CD8-positive, alpha-beta memory T cell (primary cell): Measurements from ENCODE around the gene RACGAP1. TPM values are rescaled to one million over a fixed set of nuclear protein-coding genes. Genes with fewer than 3 reads are reported as not detected.

Experiments
- CTCF ChIA-PET: fragments of 350-600 bp; sonication (Branson Sonifier 250); formaldehyde crosslinking; loops from one replicate; lab custom pipeline; 2021; ENCODE audit warnings: antibody characterized with exemption; lab: Charles Lee
- POLR2A ChIA-PET: fragments of 350-600 bp; sonication (Branson Sonifier 250); formaldehyde crosslinking; loops from one replicate; lab custom pipeline; 2021; ENCODE audit warnings: antibody characterized with exemption; lab: Charles Lee
- DNase-seq, 5 donors: peaks; one replicate each; pipeline versions ENCODE4 v3.0.0 to v3.0.0-alpha.2; 2020 to 2022; ENCODE audit warnings: mixed read lengths in 1 of 5
- H3K27ac ChIP-seq: one replicate; pipeline ENCODE4 v1.7.0; 2013; ENCODE audit warnings: low read depth, mild to moderate bottlenecking, low read length, moderate library complexity
- H3K27me3 ChIP-seq: 2 replicates; pipeline ENCODE4 v1.7.0; 2013; ENCODE audit warnings: low read length, mild to moderate bottlenecking; ENCODE audit not compliant: insufficient read depth, poor library complexity, severe bottlenecking
- H3K36me3 ChIP-seq: 2 replicates; pipeline ENCODE4 v1.7.0; 2013; ENCODE audit warnings: mild to moderate bottlenecking, low read length, moderate library complexity; ENCODE audit not compliant: insufficient read depth
- H3K4me1 ChIP-seq: 2 replicates; pipeline ENCODE4 v1.7.0; 2013; ENCODE audit warnings: mild to moderate bottlenecking, low read length, moderate library complexity; ENCODE audit not compliant: insufficient read depth
- H3K4me3 ChIP-seq: 2 replicates; pipeline ENCODE4 v1.7.0; 2013; ENCODE audit warnings: mild to moderate bottlenecking, low read length
- H3K9me3 ChIP-seq: 2 replicates; pipeline ENCODE4 v1.7.0; 2013; ENCODE audit warnings: mild to moderate bottlenecking, low read length
- H3K27ac Mint-ChIP-seq, 8 donors: one replicate each; pipeline ENCODE4 v1.8.0; 2020 to 2021; ENCODE audit warnings: mixed read lengths in 8 of 8, mild to moderate bottlenecking in 6 of 8, inconsistent platforms in 3 of 8, moderate library complexity in 3 of 8
- H3K27me3 Mint-ChIP-seq, 2 donors: one replicate each; pipeline ENCODE4 v1.8.0; 2020 to 2021; ENCODE audit warnings: mixed read lengths in 2 of 2, mild to moderate bottlenecking in 1 of 2, moderate library complexity in 1 of 2
- H3K36me3 Mint-ChIP-seq, 3 donors: one replicate each; pipeline ENCODE4 v1.8.0; 2020 to 2021; ENCODE audit warnings: mixed read lengths in 3 of 3, inconsistent platforms in 1 of 3, mild to moderate bottlenecking in 1 of 3
- H3K4me1 Mint-ChIP-seq, 3 donors: one replicate each; pipeline ENCODE4 v1.8.0; 2020 to 2021; ENCODE audit warnings: mixed read lengths in 3 of 3, inconsistent platforms in 1 of 3, mild to moderate bottlenecking in 1 of 3
- H3K4me3 Mint-ChIP-seq, 7 donors: one replicate each; pipeline ENCODE4 v1.8.0; 2020 to 2021; ENCODE audit warnings: mixed read lengths in 7 of 7, mild to moderate bottlenecking in 6 of 7, moderate library complexity in 4 of 7, inconsistent platforms in 2 of 7
- H3K9me3 Mint-ChIP-seq, 5 donors: one replicate each; pipeline ENCODE4 v1.8.0; 2020 to 2022; ENCODE audit warnings: mixed read lengths in 5 of 5, mild to moderate bottlenecking in 3 of 5, moderate library complexity in 2 of 5, inconsistent platforms in 1 of 5
- polyA plus RNA-seq: library from polyadenylated mRNA; unstranded; fragments of 300-500 nt; fragmentation: Illumina TruSeq; gene quantifications from one replicate; pipeline ENCODE4 v1.2.3, GENCODE V29; 2021
- total RNA-seq, 2 experiments: library from RNA; stranded (reverse); gene quantifications; one replicate each; pipeline ENCODE4 v1.2.3, GENCODE V29; 2021

RACGAP1 gene
- total and polyA plus RNA-seq, 3 experiments from 2014 or later = 11.9 to 84.3 (median 79.3) TPM

DNA sequence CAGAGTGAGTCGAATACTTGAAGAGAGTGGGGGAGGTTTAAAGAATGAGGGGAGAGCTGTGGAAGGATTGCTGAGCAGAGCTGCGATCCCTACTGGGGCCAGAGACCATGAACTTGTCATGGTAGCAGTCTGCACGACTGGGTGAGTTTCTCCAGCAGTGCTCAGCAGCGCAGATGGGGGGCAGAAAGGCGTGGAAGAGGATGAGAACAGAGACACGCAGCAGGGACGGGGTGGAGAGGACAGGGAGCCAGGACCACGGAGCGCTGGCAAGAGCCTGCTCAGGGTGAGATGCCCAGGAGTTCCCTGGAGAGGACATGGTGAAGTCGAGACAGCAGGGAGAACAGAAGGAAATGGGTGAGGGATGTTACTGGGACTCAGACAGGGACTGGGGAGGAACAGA is 54.6 kb downstream of the RACGAP1 start:
- POLR2A ChIA-PET = no interaction called here
- H3K36me3 Mint-ChIP-seq = no peaks in the 10 kb centered on the region
- Histone ChIP-seq H3K27me3 (peaks cover 13% of the 10 kb centered on the region), H3K4me3 (no peak overlapping the region), H3K4me1 (peaks cover 5% of the 10 kb centered on the region), H3K9me3 (no peaks in the 10 kb centered on the region), H3K27ac (no peak overlapping the region), H3K36me3 (no peaks in the 10 kb centered on the region)
- CTCF ChIA-PET = interaction anchor here (1.1 kb wide), 1 partner anchor 25 kb away, joined by 3 read pairs; no protein-coding TSS in a partner anchor
- peaks cover 0 to 11% (median 4%) of the 10 kb centered on the region in 3 donors for H3K4me1 Mint-ChIP-seq
- peaks cover 10% of the 10 kb centered on the region in 2 donors for H3K27me3 Mint-ChIP-seq
- no peak overlapping the region for H3K27ac Mint-ChIP-seq
- H3K4me3 Mint-ChIP-seq = no peak overlapping the region
- no peak for DNase-seq
- H3K9me3 Mint-ChIP-seq = no peaks in the 10 kb centered on the region

DNA sequence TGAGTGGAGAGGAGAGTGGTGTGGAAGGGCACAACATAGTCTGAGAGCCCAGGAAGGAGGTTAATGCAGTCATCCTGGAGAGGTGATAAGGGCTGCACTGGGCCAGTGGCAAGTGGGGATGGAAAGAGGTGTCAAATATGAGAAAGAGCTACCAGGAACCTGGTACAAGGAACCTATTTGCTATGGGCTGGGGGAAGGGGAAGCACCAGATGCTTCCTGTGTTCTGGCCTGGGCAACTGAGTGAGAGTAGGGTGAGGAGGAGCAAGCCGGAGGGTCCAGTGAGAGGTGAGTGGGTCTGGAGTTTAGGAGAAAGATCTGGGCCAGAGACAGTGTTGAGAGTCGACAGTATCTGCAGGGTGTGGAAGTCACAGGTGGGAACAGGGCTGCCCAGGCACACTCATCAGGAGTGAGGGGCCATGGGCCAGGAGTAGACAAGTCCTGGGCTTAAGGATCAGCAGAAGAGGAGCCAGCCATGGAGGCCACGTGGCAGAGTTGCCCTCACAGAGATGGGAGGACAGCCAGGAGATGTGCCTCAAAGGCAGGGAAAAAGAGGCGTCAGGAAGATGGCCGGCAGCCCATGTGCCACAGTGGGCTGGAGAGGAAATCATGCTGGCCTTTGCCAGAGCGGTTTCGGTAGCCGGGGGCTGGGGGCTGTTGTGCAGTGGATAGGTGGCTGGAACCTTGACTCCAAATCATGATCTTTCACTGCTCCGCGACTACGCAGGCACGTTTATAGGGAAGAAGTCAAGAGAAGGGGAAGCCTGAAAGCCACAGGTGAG is 55.5 kb downstream of the RACGAP1 start:
- Mint-ChIP-seq H3K27ac (no peak overlapping the region), H3K9me3 (no peaks in the 10 kb centered on the region), H3K4me3 (no peak overlapping the region), H3K4me1 (peaks cover 0 to 11% (median 4%) of the 10 kb centered on the region in 3 donors), H3K36me3 (no peaks in the 10 kb centered on the region), H3K27me3 (peaks cover 11 to 14% of the 10 kb centered on the region in 2 donors)
- H3K27me3 ChIP-seq = peaks cover 13% of the 10 kb centered on the region
- ChIA-PET POLR2A (no interaction called here), CTCF (interaction anchor here (3.4 to 5.6 kb wide), 3 partner anchors 86 to 99 kb away, joined by 26 to 59 read pairs (median 41); no protein-coding TSS in a partner anchor)
- H3K36me3 ChIP-seq = no peaks in the 10 kb centered on the region
- no peaks in the 10 kb centered on the region for H3K9me3 ChIP-seq
- H3K4me3 ChIP-seq = no peak overlapping the region
- DNase-seq = no peak
- no peak overlapping the region for H3K27ac ChIP-seq
- H3K4me1 ChIP-seq = peaks cover 5% of the 10 kb centered on the region

DNA sequence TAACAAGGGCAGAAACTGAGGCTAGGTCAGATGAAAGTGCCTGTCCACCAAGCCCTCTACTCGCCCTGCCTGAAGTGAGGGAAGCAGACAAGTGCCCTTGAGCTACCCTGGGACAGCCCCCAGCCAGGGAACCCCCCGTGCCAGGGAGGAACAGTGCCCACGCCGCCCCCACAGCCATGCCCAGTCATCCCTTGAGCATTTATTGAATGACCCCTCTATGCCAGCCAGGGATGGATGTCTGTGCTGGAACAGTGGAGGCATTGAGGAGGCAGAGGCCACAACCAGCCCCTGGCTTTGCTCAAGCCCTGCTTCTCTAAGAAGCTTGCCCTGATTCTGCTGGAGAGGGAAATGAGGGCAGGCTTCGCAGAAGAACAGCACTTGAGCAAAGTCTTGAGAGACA is 56.3 kb downstream of the RACGAP1 start:
- H3K27ac Mint-ChIP-seq = no peak overlapping the region
- POLR2A ChIA-PET = no interaction called here

DNA sequence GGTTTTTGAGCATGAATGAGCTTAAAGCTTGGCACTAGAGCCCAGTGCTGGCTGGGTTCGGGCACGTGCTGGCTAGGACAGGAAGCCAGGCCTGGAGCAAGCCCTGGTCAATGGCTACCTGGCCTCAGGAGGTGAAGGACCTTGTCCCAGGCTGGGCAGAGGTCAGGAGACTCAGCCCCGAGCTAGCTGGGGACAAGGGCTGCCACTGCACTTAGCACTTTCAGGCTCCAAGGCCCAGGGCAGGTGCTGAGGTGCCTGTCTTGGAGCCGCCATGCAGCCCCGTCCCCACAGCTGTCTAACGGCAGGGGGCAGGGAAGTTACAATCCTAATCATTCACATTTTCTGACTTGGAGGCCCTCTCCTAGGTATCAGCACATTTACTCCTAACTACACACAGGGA is 56.8 kb downstream of the RACGAP1 start:
- H3K4me3 Mint-ChIP-seq = peak overlapping the region in 2 of 7 donors; percentile 20 to 23
- H3K9me3 Mint-ChIP-seq = no peaks in the 10 kb centered on the region
- H3K36me3 ChIP-seq = no peaks in the 10 kb centered on the region
- no peak for DNase-seq
- H3K4me1 ChIP-seq = peaks cover 5% of the 10 kb centered on the region
- no peak overlapping the region for H3K27ac ChIP-seq
- ChIA-PET POLR2A (no interaction called here), CTCF (interaction anchor here (0.8 to 5.6 kb wide), 14 partner anchors 7 to 101 kb away, joined by 3 to 62 read pairs (median 14); no protein-coding TSS in a partner anchor)
- H3K36me3 Mint-ChIP-seq = no peaks in the 10 kb centered on the region
- H3K9me3 ChIP-seq = no peaks in the 10 kb centered on the region
- H3K4me1 Mint-ChIP-seq = peaks cover 0 to 11% (median 4%) of the 10 kb centered on the region in 3 donors
- peaks cover 14 to 28% of the 10 kb centered on the region in 2 donors for H3K27me3 Mint-ChIP-seq
- peaks cover 25% of the 10 kb centered on the region for H3K27me3 ChIP-seq
- no peak overlapping the region for H3K4me3 ChIP-seq
- H3K27ac Mint-ChIP-seq = no peak overlapping the region

More for the DNA sequence above, 56.3 kb downstream of the RACGAP1 start:
- H3K4me3 Mint-ChIP-seq = no peak overlapping the region
- no peak overlapping the region for H3K4me3 ChIP-seq
- no peaks in the 10 kb centered on the region for H3K36me3 ChIP-seq
- CTCF ChIA-PET = interaction anchor here (3.4 to 5.6 kb wide), 4 partner anchors 13 to 100 kb away, joined by 26 to 62 read pairs (median 50); no protein-coding TSS in a partner anchor
- H3K4me1 ChIP-seq = peaks cover 5% of the 10 kb centered on the region
- no peak for DNase-seq
- H3K27me3 ChIP-seq = peaks cover 22% of the 10 kb centered on the region
- no peaks in the 10 kb centered on the region for H3K9me3 Mint-ChIP-seq
- H3K36me3 Mint-ChIP-seq = no peaks in the 10 kb centered on the region
- H3K4me1 Mint-ChIP-seq = peaks cover 0 to 11% (median 4%) of the 10 kb centered on the region in 3 donors
- peaks cover 13 to 22% of the 10 kb centered on the region in 2 donors for H3K27me3 Mint-ChIP-seq
- H3K27ac ChIP-seq = no peak overlapping the region
- no peaks in the 10 kb centered on the region for H3K9me3 ChIP-seq

DNA sequence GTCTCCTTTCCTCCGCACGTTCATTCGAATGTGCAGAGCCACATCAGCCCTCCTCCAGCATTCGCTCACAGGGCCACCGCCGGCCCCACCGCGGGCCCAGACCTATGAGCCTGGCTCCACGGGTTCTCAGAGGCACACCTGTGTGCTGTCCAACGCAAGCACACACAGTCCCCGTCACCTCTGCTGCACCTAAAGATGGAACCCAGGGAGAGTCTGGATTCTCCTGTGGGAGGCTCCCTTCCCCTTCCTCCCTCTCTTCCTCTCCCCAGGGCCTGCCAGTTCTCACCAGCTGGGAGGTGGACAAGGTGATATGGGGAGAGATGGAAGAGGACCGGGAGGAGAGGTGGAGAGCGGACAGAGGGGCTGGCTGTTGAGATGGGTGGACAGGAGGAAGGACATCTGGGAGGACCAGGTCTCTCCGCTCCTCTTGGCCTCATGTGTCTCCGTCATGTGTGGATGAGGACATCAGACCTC is 57.5 kb downstream of the RACGAP1 start:
- Mint-ChIP-seq H3K27ac (no peak overlapping the region), H3K4me3 (peak overlapping the region in 6 of 7 donors; percentile 21 to 79 (median 76)), H3K4me1 (peaks cover 0 to 11% (median 4%) of the 10 kb centered on the region in 3 donors), H3K27me3 (peaks cover 21 to 34% of the 10 kb centered on the region in 2 donors), H3K9me3 (no peaks in the 10 kb centered on the region), H3K36me3 (no peaks in the 10 kb centered on the region)
- H3K36me3 ChIP-seq = no peaks in the 10 kb centered on the region
- peaks cover 5% of the 10 kb centered on the region for H3K4me1 ChIP-seq
- POLR2A ChIA-PET = interaction anchor here (0.6 kb wide), 1 partner anchor 226 kb away, joined by 4 read pairs; the partner anchor contains the start of gene TMBIM6
- H3K27me3 ChIP-seq = peaks cover 25% of the 10 kb centered on the region
- H3K9me3 ChIP-seq = no peaks in the 10 kb centered on the region
- no peak for DNase-seq
- CTCF ChIA-PET = interaction anchor here (0.8 to 5.6 kb wide), 39 partner anchors 8 to 294 kb away, joined by 3 to 62 read pairs (median 5); partner anchors contain the start of gene GPD1
- peak overlapping the region; percentile 1 for H3K4me3 ChIP-seq
- H3K27ac ChIP-seq = no peak overlapping the region

DNA sequence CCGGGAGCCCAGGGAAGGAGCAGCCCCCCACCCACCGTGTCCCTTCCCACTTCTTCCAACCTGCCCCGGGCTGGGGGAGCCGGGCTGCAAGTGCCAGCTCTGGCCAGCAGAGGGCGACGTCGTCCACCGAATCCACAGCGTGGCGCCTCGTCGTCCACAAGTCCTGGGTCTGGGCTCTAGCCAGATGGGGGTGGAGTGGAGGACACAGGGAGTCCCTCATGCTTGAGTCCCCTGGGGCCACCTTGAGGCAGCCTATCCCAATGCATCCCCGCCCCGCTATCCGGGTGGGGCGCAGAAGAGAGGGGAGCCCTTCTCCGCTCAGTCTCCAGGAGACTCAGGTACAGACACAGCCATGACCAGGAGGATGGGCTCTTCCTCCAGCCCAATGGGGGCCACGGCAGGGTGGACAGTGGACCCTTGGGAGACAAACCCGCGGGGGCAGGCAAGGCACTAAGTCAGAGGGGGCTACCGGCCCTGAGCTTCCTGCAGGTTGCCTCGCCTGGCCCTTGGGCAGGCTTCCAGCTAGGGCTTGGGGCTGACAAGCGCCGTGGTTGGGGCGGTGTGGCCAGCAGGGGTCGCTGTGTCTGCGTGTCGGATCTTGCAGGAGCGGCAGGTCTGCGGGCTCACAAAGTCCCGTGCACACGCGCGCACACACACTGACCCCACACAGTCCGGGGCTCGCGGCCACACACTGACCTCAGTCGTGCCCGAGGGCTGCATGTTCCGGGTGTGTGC is 58.1 kb downstream of the RACGAP1 start:
- no peaks in the 10 kb centered on the region for H3K36me3 ChIP-seq
- peak; percentile 84 to 92 (median 88) for DNase-seq
- H3K4me1 Mint-ChIP-seq = peaks cover 0 to 11% (median 4%) of the 10 kb centered on the region in 3 donors
- H3K4me1 ChIP-seq = peaks cover 5% of the 10 kb centered on the region
- H3K27me3 ChIP-seq = peaks cover 25% of the 10 kb centered on the region
- no peaks in the 10 kb centered on the region for H3K9me3 Mint-ChIP-seq
- CTCF ChIA-PET = interaction anchor here (0.7 to 5.6 kb wide), 47 partner anchors 9 to 294 kb away, joined by 3 to 62 read pairs (median 4); partner anchors contain the start of genes GPD1 and TMBIM6
- H3K36me3 Mint-ChIP-seq = no peaks in the 10 kb centered on the region
- peak overlapping the region; percentile 68 for H3K4me3 ChIP-seq
- no peak overlapping the region for H3K27ac ChIP-seq
- H3K9me3 ChIP-seq = no peaks in the 10 kb centered on the region
- H3K27ac Mint-ChIP-seq = no peak overlapping the region
- peak overlapping the region; percentile 21 to 87 (median 77) for H3K4me3 Mint-ChIP-seq
- peaks cover 25 to 40% of the 10 kb centered on the region in 2 donors for H3K27me3 Mint-ChIP-seq
- POLR2A ChIA-PET = interaction anchor here (0.6 kb wide), 1 partner anchor 226 kb away, joined by 4 read pairs; the partner anchor contains the start of gene TMBIM6

DNA sequence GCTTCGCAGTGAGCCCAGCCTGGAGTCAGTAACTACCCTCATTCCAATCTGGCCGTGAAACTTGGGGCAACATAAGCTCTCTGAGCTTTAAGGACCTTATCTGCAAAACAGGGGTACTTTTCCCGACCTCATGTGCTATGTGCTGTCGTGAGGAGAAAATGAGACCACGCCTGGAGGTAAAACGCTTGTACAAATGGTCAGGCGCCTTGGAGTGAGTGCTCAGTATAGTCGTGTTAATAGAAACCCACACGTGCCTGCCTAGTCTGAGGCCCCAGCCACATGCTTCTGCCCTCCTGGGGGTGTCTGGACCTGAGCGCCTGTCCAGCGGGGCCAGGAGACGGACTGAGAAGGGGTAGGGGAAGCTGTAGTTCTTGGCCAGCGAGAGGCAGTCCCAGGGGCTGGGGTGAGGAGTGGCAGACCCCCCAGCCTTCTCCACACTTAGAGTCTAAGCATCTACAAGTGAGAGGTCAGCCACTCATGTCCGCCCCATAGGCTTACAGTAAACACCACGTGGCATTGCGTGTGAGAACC is 58.7 kb downstream of the RACGAP1 start:
- CTCF ChIA-PET = interaction anchor here (0.7 to 5.6 kb wide), 41 partner anchors 8 to 293 kb away, joined by 3 to 62 read pairs (median 5); partner anchors contain the start of gene TMBIM6
- Mint-ChIP-seq H3K4me3 (peak overlapping the region in 4 of 7 donors; percentile 32 to 79 (median 62)), H3K27me3 (peaks cover 25 to 44% of the 10 kb centered on the region in 2 donors)

More for the DNA sequence above, 58.7 kb downstream of the RACGAP1 start:
- Histone ChIP-seq H3K9me3 (no peaks in the 10 kb centered on the region), H3K4me1 (peaks cover 5% of the 10 kb centered on the region), H3K36me3 (no peaks in the 10 kb centered on the region), H3K27me3 (peaks cover 25% of the 10 kb centered on the region), H3K27ac (no peak overlapping the region), H3K4me3 (no peak overlapping the region)
- POLR2A ChIA-PET = no interaction called here
- Mint-ChIP-seq H3K36me3 (no peaks in the 10 kb centered on the region), H3K9me3 (no peaks in the 10 kb centered on the region), H3K27ac (no peak overlapping the region), H3K4me1 (peaks cover 0 to 11% (median 4%) of the 10 kb centered on the region in 3 donors)
- no peak for DNase-seq
